ENCODE results near the gene ENTR1.

The ENTR1 gene

GRCh38 chr9:136381966-136382513 lies 28.4 kb downstream of the ENTR1 start:
- Histone ChIP-seq H4K20me1 (ENCODE audit: control insufficient read depth, insufficient read depth, low read depth, low read length) (no peaks in the 10 kb centered on the region), H3K36me3 (ENCODE audit: control insufficient read depth, low read length) (peaks cover 80% of the 10 kb centered on the region), H3K27me3 (ENCODE audit: control insufficient read depth, low read length) (no peaks in the 10 kb centered on the region), H3K79me2 (ENCODE audit: control insufficient read depth, low read length) (no peaks in the 10 kb centered on the region), H3F3A (ENCODE audit: control insufficient read depth, insufficient read depth) (no peaks in the 10 kb centered on the region), H3K9me2 (replicated peaks; ENCODE audit: control insufficient read depth, low read length) (no peaks in the 10 kb centered on the region), H3K4me2 (ENCODE audit: low read length) (no peak overlapping the region), H3K4me3 (ENCODE audit: low read length) (no peak overlapping the region), H3K9me3 (ENCODE audit: control insufficient read depth, insufficient read depth, low read length) (no peaks in the 10 kb centered on the region), H3K4me1 (ENCODE audit: control insufficient read depth, low read length) (no peaks in the 10 kb centered on the region), H3K27ac (ENCODE audit: low read depth, low read length) (no peak overlapping the region)
- TF ChIP-seq EZH2phosphoT487 (IDR thresholded peaks at IDR 0.05; ENCODE audit: borderline replicate concordance, low read length): no peak
- TF ChIP-seq CTCF (IDR thresholded peaks at IDR 0.05; ENCODE audit: low read depth, low read length, poor library complexity, severe bottlenecking): no peak

- H3F3A ChIP-seq (ENCODE audit: control insufficient read depth, insufficient read depth): no peaks in the 10 kb centered on the region
- H4K20me1 ChIP-seq (ENCODE audit: control insufficient read depth, insufficient read depth, low read depth, low read length): no peaks in the 10 kb centered on the region
- H3K9me2 ChIP-seq (replicated peaks; ENCODE audit: control insufficient read depth, low read length): no peaks in the 10 kb centered on the region
- peaks cover 80% of the 10 kb centered on the region for H3K36me3 ChIP-seq (ENCODE audit: control insufficient read depth, low read length)
- H3K4me2 ChIP-seq (ENCODE audit: low read length): no peak overlapping the region
- H3K27me3 ChIP-seq (ENCODE audit: control insufficient read depth, low read length): no peaks in the 10 kb centered on the region
- no peak overlapping the region for H3K27ac ChIP-seq (ENCODE audit: low read depth, low read length)
- no peak for TF ChIP-seq CTCF (IDR thresholded peaks at IDR 0.05; ENCODE audit: low read depth, low read length, poor library complexity, severe bottlenecking)
- no peak for TF ChIP-seq EZH2phosphoT487 (IDR thresholded peaks at IDR 0.05; ENCODE audit: borderline replicate concordance, low read length)
- no peaks in the 10 kb centered on the region for H3K9me3 ChIP-seq (ENCODE audit: control insufficient read depth, insufficient read depth, low read length)
- H3K4me3 ChIP-seq (ENCODE audit: low read length): no peak overlapping the region
- H3K79me2 ChIP-seq (ENCODE audit: control insufficient read depth, low read length): no peaks in the 10 kb centered on the region
- H3K4me1 ChIP-seq (ENCODE audit: control insufficient read depth, low read length): no peaks in the 10 kb centered on the region
These were observed 29.1 kb downstream of the ENTR1 start for GRCh38 chr9:136381311-136381710.

GRCh38 chr9:136380381-136380780 lies 30.0 kb downstream of the ENTR1 start:
- Histone ChIP-seq H3K79me2 (ENCODE audit: control insufficient read depth, low read length) (no peaks in the 10 kb centered on the region), H3K4me2 (ENCODE audit: low read length) (no peak overlapping the region), H3K4me3 (ENCODE audit: low read length) (no peak overlapping the region), H3K9me3 (ENCODE audit: control insufficient read depth, insufficient read depth, low read length) (no peaks in the 10 kb centered on the region), H3F3A (ENCODE audit: control insufficient read depth, insufficient read depth) (no peaks in the 10 kb centered on the region), H3K4me1 (ENCODE audit: control insufficient read depth, low read length) (no peaks in the 10 kb centered on the region), H3K9me2 (replicated peaks; ENCODE audit: control insufficient read depth, low read length) (no peaks in the 10 kb centered on the region), H4K20me1 (ENCODE audit: control insufficient read depth, insufficient read depth, low read depth, low read length) (no peaks in the 10 kb centered on the region), H3K27ac (ENCODE audit: low read depth, low read length) (no peak overlapping the region), H3K36me3 (ENCODE audit: control insufficient read depth, low read length) (peaks cover 82% of the 10 kb centered on the region), H3K27me3 (ENCODE audit: control insufficient read depth, low read length) (no peaks in the 10 kb centered on the region)
- TF ChIP-seq EZH2phosphoT487 (IDR thresholded peaks at IDR 0.05; ENCODE audit: borderline replicate concordance, low read length) (no peak), CTCF (IDR thresholded peaks at IDR 0.05; ENCODE audit: low read depth, low read length, poor library complexity, severe bottlenecking) (no peak)

Data from DOHH2 (cell line).